ENCODE data around the gene FLYWCH2. TPM values are rescaled to one million over a fixed set of nuclear protein-coding genes. Genes with fewer than 3 reads are reported as not detected.

Gene FLYWCH2
- total and polyA plus RNA-seq, 3 donors from 2014 or later = 42.3 to 96.5 (median 96.1) TPM

- no peak overlapping the region for H3K27ac ChIP-seq
- TF ChIP-seq CTCF (IDR thresholded peaks at IDR 0.05) (no peak), POLR2A (IDR thresholded peaks at IDR 0.05) (no peak)
- DNase-seq = no peak
- intact Hi-C loops (cut with DNase I; ENCODE audit: low total_unique reads) = no loop called here
- H3K9me3 ChIP-seq = no peaks in the 10 kb centered on the region
- no peak overlapping the region for H3K4me3 ChIP-seq
- 67 to 69% methylated on average over 4 of the region's 4 CpGs for WGBS, 2 donors
- H3K36me3 ChIP-seq (ENCODE audit: low read depth, missing control alignments) = no peaks in the 10 kb centered on the region
- no peaks in the 10 kb centered on the region for H3K4me1 ChIP-seq
- no peaks in the 10 kb centered on the region for H3K27me3 ChIP-seq
Measured at GRCh38 chr16:2895813-2896212, 12.8 kb downstream of the FLYWCH2 start.

GRCh38 chr16:2896480-2897010 is 13.5 kb downstream of the FLYWCH2 start:
- Histone ChIP-seq H3K9me3 (no peaks in the 10 kb centered on the region), H3K36me3 (ENCODE audit: low read depth, missing control alignments) (no peaks in the 10 kb centered on the region), H3K27ac (no peak overlapping the region), H3K4me3 (no peak overlapping the region), H3K4me1 (no peaks in the 10 kb centered on the region), H3K27me3 (no peaks in the 10 kb centered on the region)
- intact Hi-C loops (cut with DNase I; ENCODE audit: low total_unique reads) = no loop called here
- no peak for DNase-seq
- 88 to 92% methylated on average over 10 to 19 of the region's 19 CpGs for WGBS, 2 donors
- TF ChIP-seq POLR2A (IDR thresholded peaks at IDR 0.05) (no peak), CTCF (IDR thresholded peaks at IDR 0.05) (no peak)

- Histone ChIP-seq H3K36me3 (ENCODE audit: low read depth, missing control alignments) (no peaks in the 10 kb centered on the region), H3K9me3 (no peaks in the 10 kb centered on the region), H3K4me1 (no peaks in the 10 kb centered on the region), H3K27me3 (no peaks in the 10 kb centered on the region), H3K4me3 (no peak overlapping the region), H3K27ac (no peak overlapping the region)
- intact Hi-C loops (cut with DNase I; ENCODE audit: low total_unique reads) = no loop called here
- no peak for DNase-seq
- 74 to 100% methylated on average over 1 to 7 of the region's 7 CpGs for WGBS, 2 donors
- no peak for TF ChIP-seq POLR2A (IDR thresholded peaks at IDR 0.05)
Measured at GRCh38 chr16:2897110-2897509, 14.1 kb downstream of the FLYWCH2 start.

- Histone ChIP-seq H3K27ac (no peak overlapping the region), H3K4me3 (no peak overlapping the region), H3K9me3 (no peaks in the 10 kb centered on the region), H3K27me3 (no peaks in the 10 kb centered on the region), H3K4me1 (peaks cover 7% of the 10 kb centered on the region), H3K36me3 (ENCODE audit: low read depth, missing control alignments) (no peaks in the 10 kb centered on the region)
- WGBS, 2 donors = 85 to 87% methylated on average over 8 to 10 of the region's 10 CpGs
- DNase-seq = no peak
- intact Hi-C loops (cut with DNase I; ENCODE audit: low total_unique reads) = no loop called here
- TF ChIP-seq CTCF (IDR thresholded peaks at IDR 0.05) (no peak), POLR2A (IDR thresholded peaks at IDR 0.05) (no peak)
Measured at GRCh38 chr16:2898831-2899563, 16.0 kb downstream of the FLYWCH2 start.

GRCh38 chr16:2899564-2900072 is 16.6 kb downstream of the FLYWCH2 start:
- Histone ChIP-seq H3K9me3 (no peaks in the 10 kb centered on the region), H3K36me3 (ENCODE audit: low read depth, missing control alignments) (no peaks in the 10 kb centered on the region), H3K4me1 (peaks cover 8% of the 10 kb centered on the region), H3K27me3 (no peaks in the 10 kb centered on the region), H3K27ac (no peak overlapping the region), H3K4me3 (no peak overlapping the region)
- no peak for DNase-seq
- WGBS, 2 donors = 86 to 93% methylated on average over 13 of the region's 13 CpGs
- intact Hi-C loops (cut with DNase I; ENCODE audit: low total_unique reads) = no loop called here
- TF ChIP-seq CTCF (IDR thresholded peaks at IDR 0.05) (no peak), POLR2A (IDR thresholded peaks at IDR 0.05) (no peak)

All from testis (tissue), 3 donors.